HL-60 (cell line): ENCODE data around the gene CD58.

Experiments
- GABPA ChIP-seq: IDR thresholded peaks from 2 replicates; pipeline ENCODE4 v1.6.1; 2012; ENCODE audit warnings: low read depth
- POLR2AphosphoS5 ChIP-seq: IDR thresholded peaks from 2 replicates; pipeline ENCODE4 v1.6.1; 2012; ENCODE audit warnings: low read depth
- SPI1 ChIP-seq: IDR thresholded peaks from 2 replicates; pipeline ENCODE4 v1.6.1; 2012; ENCODE audit warnings: low read depth, mild to moderate bottlenecking, borderline replicate concordance
- TF ChIP-seq, protein P1 (sequence below): IDR thresholded peaks from one replicate; pipeline ENCODE4 v1.5.1; 2011; ENCODE audit warnings: low read length, control low read depth, inconsistent platforms; ENCODE audit not compliant: insufficient read depth
- TF ChIP-seq, protein P2 (sequence below): IDR thresholded peaks from 2 replicates; pipeline ENCODE4 v1.6.1; 2012; ENCODE audit warnings: low read depth; ENCODE audit not compliant: insufficient replicate concordance

DNA sequence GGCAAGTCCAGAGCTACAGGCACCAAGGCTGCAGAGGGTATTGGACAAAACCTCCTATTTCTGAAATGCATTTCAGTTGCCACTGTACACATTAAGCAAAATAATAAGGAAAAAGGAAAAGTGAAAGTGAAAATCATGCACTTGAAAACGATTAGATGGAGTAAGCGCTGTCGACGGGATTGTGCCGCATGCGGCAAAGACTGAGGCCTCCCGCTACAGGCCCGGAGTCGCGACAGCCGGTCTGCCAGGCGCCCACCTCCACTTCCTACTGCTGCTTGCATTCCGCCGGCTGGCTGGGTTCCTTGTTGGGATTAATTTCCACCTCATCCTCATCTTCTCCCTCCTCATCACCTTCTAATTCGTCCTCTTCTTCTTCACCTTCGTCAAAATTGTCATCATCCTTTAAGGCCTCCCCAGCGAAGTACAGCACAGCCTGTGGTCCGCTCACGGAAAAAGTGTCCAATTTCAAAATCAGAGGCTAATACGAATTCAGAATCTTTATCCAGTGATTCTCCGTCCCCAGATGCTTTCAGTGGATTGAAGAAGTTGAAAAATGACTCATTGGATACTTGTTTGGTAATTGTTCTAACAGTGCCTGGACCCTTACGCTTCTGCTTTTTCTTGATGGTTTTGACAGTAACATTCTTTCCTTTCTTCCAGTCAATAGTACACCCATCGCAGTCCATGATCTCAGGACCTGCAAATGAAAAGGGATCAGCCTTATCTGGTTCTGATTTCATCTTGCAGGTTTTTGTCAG lies 38.0 kb downstream of the CD58 start:
- TF ChIP-seq, protein P1, sequence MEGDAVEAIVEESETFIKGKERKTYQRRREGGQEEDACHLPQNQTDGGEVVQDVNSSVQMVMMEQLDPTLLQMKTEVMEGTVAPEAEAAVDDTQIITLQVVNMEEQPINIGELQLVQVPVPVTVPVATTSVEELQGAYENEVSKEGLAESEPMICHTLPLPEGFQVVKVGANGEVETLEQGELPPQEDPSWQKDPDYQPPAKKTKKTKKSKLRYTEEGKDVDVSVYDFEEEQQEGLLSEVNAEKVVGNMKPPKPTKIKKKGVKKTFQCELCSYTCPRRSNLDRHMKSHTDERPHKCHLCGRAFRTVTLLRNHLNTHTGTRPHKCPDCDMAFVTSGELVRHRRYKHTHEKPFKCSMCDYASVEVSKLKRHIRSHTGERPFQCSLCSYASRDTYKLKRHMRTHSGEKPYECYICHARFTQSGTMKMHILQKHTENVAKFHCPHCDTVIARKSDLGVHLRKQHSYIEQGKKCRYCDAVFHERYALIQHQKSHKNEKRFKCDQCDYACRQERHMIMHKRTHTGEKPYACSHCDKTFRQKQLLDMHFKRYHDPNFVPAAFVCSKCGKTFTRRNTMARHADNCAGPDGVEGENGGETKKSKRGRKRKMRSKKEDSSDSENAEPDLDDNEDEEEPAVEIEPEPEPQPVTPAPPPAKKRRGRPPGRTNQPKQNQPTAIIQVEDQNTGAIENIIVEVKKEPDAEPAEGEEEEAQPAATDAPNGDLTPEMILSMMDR, result no peak
- TF ChIP-seq GABPA (no peak), POLR2AphosphoS5 (no peak), SPI1 (peak; percentile 15; the same call in 1 of the 2 replicates)
- TF ChIP-seq, protein P2, sequence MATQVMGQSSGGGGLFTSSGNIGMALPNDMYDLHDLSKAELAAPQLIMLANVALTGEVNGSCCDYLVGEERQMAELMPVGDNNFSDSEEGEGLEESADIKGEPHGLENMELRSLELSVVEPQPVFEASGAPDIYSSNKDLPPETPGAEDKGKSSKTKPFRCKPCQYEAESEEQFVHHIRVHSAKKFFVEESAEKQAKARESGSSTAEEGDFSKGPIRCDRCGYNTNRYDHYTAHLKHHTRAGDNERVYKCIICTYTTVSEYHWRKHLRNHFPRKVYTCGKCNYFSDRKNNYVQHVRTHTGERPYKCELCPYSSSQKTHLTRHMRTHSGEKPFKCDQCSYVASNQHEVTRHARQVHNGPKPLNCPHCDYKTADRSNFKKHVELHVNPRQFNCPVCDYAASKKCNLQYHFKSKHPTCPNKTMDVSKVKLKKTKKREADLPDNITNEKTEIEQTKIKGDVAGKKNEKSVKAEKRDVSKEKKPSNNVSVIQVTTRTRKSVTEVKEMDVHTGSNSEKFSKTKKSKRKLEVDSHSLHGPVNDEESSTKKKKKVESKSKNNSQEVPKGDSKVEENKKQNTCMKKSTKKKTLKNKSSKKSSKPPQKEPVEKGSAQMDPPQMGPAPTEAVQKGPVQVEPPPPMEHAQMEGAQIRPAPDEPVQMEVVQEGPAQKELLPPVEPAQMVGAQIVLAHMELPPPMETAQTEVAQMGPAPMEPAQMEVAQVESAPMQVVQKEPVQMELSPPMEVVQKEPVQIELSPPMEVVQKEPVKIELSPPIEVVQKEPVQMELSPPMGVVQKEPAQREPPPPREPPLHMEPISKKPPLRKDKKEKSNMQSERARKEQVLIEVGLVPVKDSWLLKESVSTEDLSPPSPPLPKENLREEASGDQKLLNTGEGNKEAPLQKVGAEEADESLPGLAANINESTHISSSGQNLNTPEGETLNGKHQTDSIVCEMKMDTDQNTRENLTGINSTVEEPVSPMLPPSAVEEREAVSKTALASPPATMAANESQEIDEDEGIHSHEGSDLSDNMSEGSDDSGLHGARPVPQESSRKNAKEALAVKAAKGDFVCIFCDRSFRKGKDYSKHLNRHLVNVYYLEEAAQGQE, result no peak
